GM18520 (cell line): ENCODE measurements around the gene RHBDD1.

ENCODE experiments used
- ATAC-seq: cut with Tn5 transposase; IDR thresholded peaks from one replicate; pipeline ENCODE4 v1.9.1; 2021; ENCODE audit not compliant: unreplicated experiment

RHBDD1 gene

GRCh38 chr2:226885769-226886435 is 50.0 kb downstream of the RHBDD1 start:
- ATAC-seq: no peak

- no peak for ATAC-seq
Measured at GRCh38 chr2:226887940-226888339, 52.1 kb downstream of the RHBDD1 start.

- no peak for ATAC-seq
Measured at GRCh38 chr2:226888378-226888965, 52.6 kb downstream of the RHBDD1 start.

GRCh38 chr2:226888971-226889370 is 53.1 kb downstream of the RHBDD1 start:
- ATAC-seq: no peak

- ATAC-seq: no peak
Measured at GRCh38 chr2:226890286-226890685, 54.4 kb downstream of the RHBDD1 start.

GRCh38 chr2:226891780-226892590 is 56.1 kb downstream of the RHBDD1 start:
- ATAC-seq: no peak

- ATAC-seq: no peak
Measured at GRCh38 chr2:226892729-226893128, 56.9 kb downstream of the RHBDD1 start.

- ATAC-seq: no peak
Measured at GRCh38 chr2:226893216-226893615, 57.4 kb downstream of the RHBDD1 start.

GRCh38 chr2:226894752-226895151 is 58.9 kb downstream of the RHBDD1 start:
- no peak for ATAC-seq

- no peak for ATAC-seq
Measured at GRCh38 chr2:226895579-226895978, 59.7 kb downstream of the RHBDD1 start.

GRCh38 chr2:226898121-226898520 is 62.3 kb downstream of the RHBDD1 start:
- no peak for ATAC-seq

- no peak for ATAC-seq
Measured at GRCh38 chr2:226898897-226899296, 63.0 kb downstream of the RHBDD1 start.

- ATAC-seq: no peak
Measured at GRCh38 chr2:226902041-226902966, 66.5 kb downstream of the RHBDD1 start.

GRCh38 chr2:226903179-226903578 is 67.3 kb downstream of the RHBDD1 start:
- no peak for ATAC-seq

- ATAC-seq: peak; percentile 32
Measured at GRCh38 chr2:226904592-226904991, 68.7 kb downstream of the RHBDD1 start.

- no peak for ATAC-seq
Measured at GRCh38 chr2:226905718-226906117, 69.9 kb downstream of the RHBDD1 start.

GRCh38 chr2:226906163-226906693 is 70.4 kb downstream of the RHBDD1 start:
- ATAC-seq: peak; percentile 74

GRCh38 chr2:226909126-226909525 is 73.3 kb downstream of the RHBDD1 start:
- no peak for ATAC-seq

GRCh38 chr2:226909836-226910235 is 74.0 kb downstream of the RHBDD1 start:
- ATAC-seq: no peak

GRCh38 chr2:226910384-226910783 is 74.5 kb downstream of the RHBDD1 start:
- ATAC-seq: no peak

GRCh38 chr2:226911932-226912331 is 76.1 kb downstream of the RHBDD1 start:
- ATAC-seq: peak; percentile 43
